ENCODE data around the gene ANGPT4. TPM values are rescaled to one million over a fixed set of nuclear protein-coding genes. Genes with fewer than 3 reads are reported as not detected.

ANGPT4 gene
- total RNA-seq, 2 donors from 2014 or later: 0.06 TPM; not detected in 1

Other genes with a start within 250 kb of the ANGPT4 start
- not detected for gene SCRT2, start 240.5 kb downstream of the ANGPT4 start, total RNA-seq
- gene SLC52A3, start 147.8 kb downstream of the ANGPT4 start, total RNA-seq: not detected
- gene FAM110A, start 82.6 kb downstream of the ANGPT4 start, total RNA-seq: 10 to 100 TPM; 17.4 to 20.8 TPM
- not detected for gene RSPO4, start 86.0 kb upstream of the ANGPT4 start, total RNA-seq
- 100 to 1,000 TPM; 102 to 168 TPM for gene PSMF1, start 202.3 kb upstream of the ANGPT4 start, total RNA-seq

All from activated T-helper 17 cell treated with anti-CD3 and anti-CD28 coated beads, Interleukin-2, amount 50 U/mL, for 72 hours (primary cell).